BLaER1 (cell line): ENCODE measurements around the gene TENM3.

Source experiments
- H3K27ac ChIP-seq: shearing (Covaris generic); formaldehyde crosslinking; 2 replicates; pipeline ENCODE4 v1.8.1; 2022
- H3K27me3 ChIP-seq: shearing (Covaris generic); formaldehyde crosslinking; 2 replicates; pipeline ENCODE4 v1.8.1; 2022
- H3K36me3 ChIP-seq: shearing (Covaris generic); formaldehyde crosslinking; 2 replicates; pipeline ENCODE4 v1.8.1; 2022
- H3K4me1 ChIP-seq: shearing (Covaris generic); formaldehyde crosslinking; 2 replicates; pipeline ENCODE4 v1.8.1; 2022
- H3K4me2 ChIP-seq: shearing (Covaris generic); formaldehyde crosslinking; 2 replicates; pipeline ENCODE4 v1.8.1; 2022
- H3K4me3 ChIP-seq: shearing (Covaris generic); formaldehyde crosslinking; 2 replicates; pipeline ENCODE4 v1.8.1; 2022
- H3K9ac ChIP-seq: shearing (Covaris generic); formaldehyde crosslinking; 2 replicates; pipeline ENCODE4 v1.8.1; 2022
- H3K9me3 ChIP-seq: shearing (Covaris generic); formaldehyde crosslinking; 2 replicates; pipeline ENCODE4 v1.8.1; 2022
- H4K20me1 ChIP-seq: shearing (Covaris generic); formaldehyde crosslinking; 2 replicates; pipeline ENCODE4 v1.8.1; 2022
- Cebpa-rat ChIP-seq: shearing (Covaris generic); IDR thresholded peaks from 2 replicates; pipeline ENCODE4 v1.8.1; 2022

TENM3 gene

GRCh38 chr4:182251116-182251515 is 7.9 kb downstream of the TENM3 start:
- H3K27ac ChIP-seq = no peak overlapping the region
- no peaks in the 10 kb centered on the region for H3K4me1 ChIP-seq
- H3K9ac ChIP-seq = no peak overlapping the region
- TF ChIP-seq Cebpa-rat = no peak
- no peak overlapping the region for H3K4me2 ChIP-seq
- no peaks in the 10 kb centered on the region for H3K9me3 ChIP-seq
- no peaks in the 10 kb centered on the region for H3K27me3 ChIP-seq
- no peaks in the 10 kb centered on the region for H3K36me3 ChIP-seq
- H4K20me1 ChIP-seq = no peaks in the 10 kb centered on the region
- no peak overlapping the region for H3K4me3 ChIP-seq

GRCh38 chr4:182252220-182252619 is 9.0 kb downstream of the TENM3 start:
- Histone ChIP-seq H3K9ac (no peak overlapping the region), H3K4me3 (no peak overlapping the region), H3K4me1 (no peaks in the 10 kb centered on the region), H3K4me2 (no peak overlapping the region), H3K9me3 (peaks cover 2% of the 10 kb centered on the region; the same call in 1 of the 2 replicates), H3K36me3 (no peaks in the 10 kb centered on the region), H3K27me3 (no peaks in the 10 kb centered on the region), H4K20me1 (no peaks in the 10 kb centered on the region), H3K27ac (no peak overlapping the region)
- TF ChIP-seq Cebpa-rat = no peak

GRCh38 chr4:182254026-182254780 is 11.0 kb downstream of the TENM3 start:
- no peaks in the 10 kb centered on the region for H3K36me3 ChIP-seq
- H3K4me3 ChIP-seq = no peak overlapping the region
- no peak overlapping the region for H3K9ac ChIP-seq
- no peaks in the 10 kb centered on the region for H4K20me1 ChIP-seq
- no peak overlapping the region for H3K27ac ChIP-seq
- H3K4me2 ChIP-seq = no peak overlapping the region
- TF ChIP-seq Cebpa-rat = no peak
- H3K4me1 ChIP-seq = no peaks in the 10 kb centered on the region
- H3K27me3 ChIP-seq = no peaks in the 10 kb centered on the region
- H3K9me3 ChIP-seq = peaks cover 6% of the 10 kb centered on the region; the same call in 1 of the 2 replicates

GRCh38 chr4:182255441-182256190 is 12.4 kb downstream of the TENM3 start:
- Histone ChIP-seq H4K20me1 (no peaks in the 10 kb centered on the region), H3K36me3 (no peaks in the 10 kb centered on the region), H3K9me3 (peaks cover 6% of the 10 kb centered on the region; the same call in 1 of the 2 replicates), H3K4me3 (no peak overlapping the region), H3K4me2 (no peak overlapping the region), H3K27me3 (no peaks in the 10 kb centered on the region), H3K27ac (no peak overlapping the region), H3K4me1 (no peaks in the 10 kb centered on the region), H3K9ac (no peak overlapping the region)
- TF ChIP-seq Cebpa-rat = no peak

- TF ChIP-seq Cebpa-rat = no peak
- H3K4me3 ChIP-seq = no peak overlapping the region
These were observed 13.8 kb downstream of the TENM3 start for GRCh38 chr4:182257016-182257415.

GRCh38 chr4:182257503-182257902 is 14.3 kb downstream of the TENM3 start:
- H3K4me2 ChIP-seq = no peak overlapping the region
- H3K27me3 ChIP-seq = no peaks in the 10 kb centered on the region

More at GRCh38 chr4:182257016-182257415, 13.8 kb downstream of the TENM3 start:
- Histone ChIP-seq H3K36me3 (no peaks in the 10 kb centered on the region), H3K4me2 (no peak overlapping the region), H3K9me3 (peaks cover 6% of the 10 kb centered on the region; the same call in 1 of the 2 replicates), H3K9ac (no peak overlapping the region), H3K4me1 (no peaks in the 10 kb centered on the region), H3K27me3 (no peaks in the 10 kb centered on the region), H4K20me1 (no peaks in the 10 kb centered on the region), H3K27ac (no peak overlapping the region)

GRCh38 chr4:182258441-182259000 is 15.3 kb downstream of the TENM3 start:
- no peak overlapping the region for H3K4me3 ChIP-seq
- no peaks in the 10 kb centered on the region for H4K20me1 ChIP-seq
- H3K4me2 ChIP-seq = no peak overlapping the region
- no peak overlapping the region for H3K27ac ChIP-seq
- H3K9ac ChIP-seq = no peak overlapping the region
- no peaks in the 10 kb centered on the region for H3K27me3 ChIP-seq
- peaks cover 11% of the 10 kb centered on the region; the same call in 1 of the 2 replicates for H3K9me3 ChIP-seq
- H3K4me1 ChIP-seq = no peaks in the 10 kb centered on the region
- no peaks in the 10 kb centered on the region for H3K36me3 ChIP-seq
- TF ChIP-seq Cebpa-rat = no peak

More at GRCh38 chr4:182257503-182257902, 14.3 kb downstream of the TENM3 start:
- no peak for TF ChIP-seq Cebpa-rat
- Histone ChIP-seq H3K4me3 (no peak overlapping the region), H3K4me1 (no peaks in the 10 kb centered on the region), H3K9ac (no peak overlapping the region), H3K9me3 (peaks cover 6% of the 10 kb centered on the region; the same call in 1 of the 2 replicates), H3K27ac (no peak overlapping the region), H3K36me3 (no peaks in the 10 kb centered on the region), H4K20me1 (no peaks in the 10 kb centered on the region)

GRCh38 chr4:182261651-182262223 is 18.5 kb downstream of the TENM3 start:
- Histone ChIP-seq H4K20me1 (no peaks in the 10 kb centered on the region), H3K4me3 (no peak overlapping the region), H3K27ac (no peak overlapping the region), H3K27me3 (no peaks in the 10 kb centered on the region), H3K9me3 (peaks cover 11% of the 10 kb centered on the region; the same call in 1 of the 2 replicates), H3K4me1 (no peaks in the 10 kb centered on the region), H3K9ac (no peak overlapping the region), H3K4me2 (no peak overlapping the region), H3K36me3 (no peaks in the 10 kb centered on the region)
- no peak for TF ChIP-seq Cebpa-rat

GRCh38 chr4:182263562-182263961 is 20.4 kb downstream of the TENM3 start:
- H3K4me1 ChIP-seq = no peaks in the 10 kb centered on the region
- H3K9me3 ChIP-seq = peaks cover 10% of the 10 kb centered on the region; the same call in 1 of the 2 replicates
- H3K36me3 ChIP-seq = no peaks in the 10 kb centered on the region
- H3K27me3 ChIP-seq = no peaks in the 10 kb centered on the region
- H3K4me2 ChIP-seq = no peak overlapping the region
- H3K27ac ChIP-seq = no peak overlapping the region
- H3K9ac ChIP-seq = no peak overlapping the region
- no peak for TF ChIP-seq Cebpa-rat
- H4K20me1 ChIP-seq = no peaks in the 10 kb centered on the region
- no peak overlapping the region for H3K4me3 ChIP-seq
